K562 (cell line): ENCODE measurements around the gene MLLT1.

Source experiments
- CEBPB ChIP-seq: fragments of 450-650 bp; IDR thresholded peaks from 2 replicates; pipeline ENCODE4 v1.6.1; 2016; ENCODE audit warnings: missing genetic modification characterization, missing compliant biosample characterization
- MED1 ChIP-seq: sonication (generic); formaldehyde crosslinking; IDR thresholded peaks from 2 replicates; pipeline ENCODE4 v1.8.1; 2023; ENCODE audit warnings: missing genetic modification reagents, borderline replicate concordance
- RAD21 ChIP-seq, 2 experiments: fragments of 250-450 bp in 1 of 2; fragments of 450-650 bp in 1 of 2; sonication (Bioruptor Pico) in 1 of 2; formaldehyde crosslinking in 1 of 2; IDR thresholded peaks in 1 of 2; conservative IDR thresholded peaks in 1 of 2; 2 replicates each; pipeline versions ENCODE4 v1.4.0 to v1.8.0; 2020 to 2022; ENCODE audit warnings: mild to moderate bottlenecking in 2 of 2, moderate library complexity in 1 of 2
- SRF ChIP-seq, 2 experiments: fragments of 250-450, 450-650 bp in 1 of 2; sonication (Bioruptor Pico) in 1 of 2; sonication (generic) in 1 of 2; formaldehyde crosslinking; IDR thresholded peaks; 2 replicates each; pipeline versions ENCODE4 v1.5.0 to v1.5.1; 2020 to 2022; ENCODE audit warnings: mild to moderate bottlenecking in 1 of 2, missing genetic modification reagents in 1 of 2
- YY1 ChIP-seq, 3 experiments: IDR thresholded peaks; 2 replicates each; pipeline ENCODE4 v1.6.1; 2011; ENCODE audit warnings: low read length in 2 of 3, mild to moderate bottlenecking in 2 of 3, moderate library complexity in 2 of 3, borderline replicate concordance in 1 of 3, control low read depth in 1 of 3, low read depth in 1 of 3; ENCODE audit not compliant: insufficient read depth in 3 of 3, insufficient replicate concordance in 2 of 3, control insufficient read depth in 1 of 3, insufficient read length in 1 of 3; ENCODE audit errors: extremely low read depth in 1 of 3

- TF ChIP-seq CEBPB (tag) (no peak), SRF (CRISPR knock-in tag; IDR thresholded peaks at IDR 0.05) (no peak), RAD21 (CRISPR knock-in tag; conservative IDR thresholded peaks at IDR 0.05 in 1 of 2, IDR thresholded peaks at IDR 0.05 in 1 of 2) (no peak), YY1 (IDR thresholded peaks at IDR 0.05; ENCODE audit: borderline replicate concordance in 1 of 3, control insufficient read depth in 1 of 3, extremely low read depth in 1 of 3, insufficient read depth in 3 of 3, insufficient read length in 1 of 3, insufficient replicate concordance in 2 of 3, low read depth in 1 of 3, low read length in 2 of 3) (no peak), MED1 (CRISPR knock-in tag) (no peak)
These were observed 112.7 kb downstream of the MLLT1 start for GRCh38 chr19:6167115-6167514.
